Bone marrow (tissue), 2 donors: Measurements from ENCODE around the gene UBE2L5.

Experiments
- DNase-seq, 2 donors: peaks; one replicate each; lab custom pipeline; 2025; lab: John Stamatoyannopoulos, UW

Gene UBE2L5

GRCh38 chr13:30477346-30478195 lies 55.3 kb downstream of the UBE2L5 start:
- DNase-seq, result peak in 1 of 2 donors; percentile 36
